Keratinocyte (primary cell): ENCODE results near the gene HDGFL3. TPM values are rescaled to one million over a fixed set of nuclear protein-coding genes. Genes with fewer than 3 reads are reported as not detected.

ENCODE experiments used
- DNase-seq: peaks from one replicate; pipeline ENCODE4 v3.0.0-alpha.2; 2011; ENCODE audit warnings: low read depth, missing footprints, low spot score
- FAIRE-seq: peaks from 2 replicates; lab custom pipeline; 2011; peaks lifted over from hg19 to GRCh38; lab: Jason Lieb, UNC
- H2AFZ ChIP-seq: 2 replicates; pipeline ENCODE4 v1.6.0; 2012; ENCODE audit warnings: low read length, control low read depth, inconsistent platforms; ENCODE audit not compliant: control insufficient read depth
- H3K27ac ChIP-seq: 2 replicates; pipeline ENCODE4 v1.5.1; 2011; ENCODE audit warnings: low read length; ENCODE audit not compliant: control insufficient read depth, insufficient read depth
- H3K27me3 ChIP-seq: 3 replicates; pipeline ENCODE4 v1.6.0; 2011; ENCODE audit warnings: low read length; ENCODE audit not compliant: control insufficient read depth, insufficient read depth; ENCODE audit errors: extremely low read depth
- H3K36me3 ChIP-seq, 2 experiments: 2 replicates in 1 of 2; 3 replicates in 1 of 2; pipeline ENCODE4 v1.5.1; 2011; ENCODE audit warnings: low read length in 2 of 2, mild to moderate bottlenecking in 1 of 2; ENCODE audit not compliant: control insufficient read depth in 2 of 2, insufficient read depth in 2 of 2; ENCODE audit errors: extremely low read depth in 1 of 2
- H3K4me1 ChIP-seq: 3 replicates; pipeline ENCODE4 v1.5.1; 2011; ENCODE audit warnings: low read length; ENCODE audit not compliant: control insufficient read depth, insufficient read depth; ENCODE audit errors: extremely low read depth
- H3K4me2 ChIP-seq: 3 replicates; pipeline ENCODE4 v1.6.0; 2011; ENCODE audit warnings: low read depth, low read length; ENCODE audit not compliant: control insufficient read depth, insufficient read depth; ENCODE audit errors: extremely low read depth
- H3K4me3 ChIP-seq, 3 experiments: fragments of 200-600 bp in 1 of 3; sonication (generic) in 1 of 3; 2 replicates in 2 of 3; 3 replicates in 1 of 3; pipeline ENCODE4 v1.5.1; 2011 to 2016; ENCODE audit warnings: low read length in 3 of 3, mild to moderate bottlenecking in 3 of 3, control low read depth in 2 of 3, inconsistent platforms in 1 of 3, low read depth in 1 of 3, mixed read lengths in 1 of 3, mixed run types in 1 of 3, moderate library complexity in 1 of 3; ENCODE audit not compliant: control insufficient read depth in 2 of 3, insufficient read depth in 2 of 3; ENCODE audit errors: extremely low read depth in 1 of 3
- H3K79me2 ChIP-seq: 2 replicates; pipeline ENCODE4 v1.6.0; 2012; ENCODE audit warnings: low read length; ENCODE audit not compliant: control insufficient read depth, insufficient read depth
- H3K9ac ChIP-seq: 3 replicates; pipeline ENCODE4 v1.6.0; 2011; ENCODE audit warnings: low read length; ENCODE audit not compliant: control insufficient read depth, insufficient read depth; ENCODE audit errors: extremely low read depth
- H3K9me1 ChIP-seq: 3 replicates; pipeline ENCODE4 v1.6.0; 2011; ENCODE audit warnings: low read length; ENCODE audit not compliant: control insufficient read depth, insufficient read depth; ENCODE audit errors: extremely low read depth
- H3K9me3 ChIP-seq: 2 replicates; pipeline ENCODE4 v1.5.1; 2012; ENCODE audit warnings: low read depth, low read length; ENCODE audit not compliant: control insufficient read depth
- H4K20me1 ChIP-seq: 3 replicates; pipeline ENCODE4 v1.6.0; 2011; ENCODE audit warnings: low read length; ENCODE audit not compliant: control insufficient read depth, insufficient read depth; ENCODE audit errors: extremely low read depth
- CTCF ChIP-seq, 3 experiments: IDR thresholded peaks in 1 of 3; conservative IDR thresholded peaks in 1 of 3; optimal IDR thresholded peaks in 1 of 3; 2 replicates in 2 of 3; 3 replicates in 1 of 3; pipeline versions ENCODE3 to v1.5.1; 2011; ENCODE audit warnings: low read length in 3 of 3, mild to moderate bottlenecking in 3 of 3, moderate library complexity in 2 of 3, control low read depth in 1 of 3, inconsistent platforms in 1 of 3; ENCODE audit not compliant: insufficient read depth in 2 of 3; ENCODE audit errors: extremely low read depth in 1 of 3
- EZH2 ChIP-seq: IDR thresholded peaks from one replicate; pipeline ENCODE4 v1.6.1; 2012; ENCODE audit warnings: inconsistent platforms, mild to moderate bottlenecking, low read length, moderate library complexity
- dilution Hi-C: fragments of 300-500 bp; cut with MboI; formaldehyde crosslinking; loops from one replicate; pipeline ENCODE4 v1.7.0; 2020; ENCODE audit warnings: low sequenced_read_pairs; ENCODE audit not compliant: extremely low pct_ligation_motif_present
- polyA plus RNA-seq, 5 experiments: library from polyadenylated mRNA; depleted of rRNA in 3 of 5; stranded (reverse) in 3 of 5; stranded (forward) in 1 of 5; unstranded in 1 of 5; fragments of >200 nt; gene quantifications; 1 replicate in 1 of 5; 2 replicates in 3 of 5; 3 replicates in 1 of 5; pipeline versions ENCODE4 v1.2.1 to v1.2.3, GENCODE V29; 2011 to 2012; ENCODE audit warnings: missing spikeins in 2 of 5, low read depth in 1 of 5, low replicate concordance in 1 of 5

Gene HDGFL3
- polyA plus RNA-seq, 1 donor (not counting 4 experiments of a cell fraction or from before 2014, with no cell fraction given): 35.1 TPM

GRCh38 chr15:83112233-83112955, 95.2 kb downstream of the HDGFL3 start:
- TF ChIP-seq EZH2 (no peak), CTCF (optimal IDR thresholded peaks at IDR 0.05 in 1 of 3, IDR thresholded peaks at IDR 0.05 in 1 of 3, conservative IDR thresholded peaks at IDR 0.05 in 1 of 3; ENCODE audit: extremely low read depth in 1 of 3, insufficient read depth in 2 of 3, low read length in 3 of 3) (no peak)

GRCh38 chr15:83111149-83111548, 96.5 kb downstream of the HDGFL3 start:
- Histone ChIP-seq H3K27me3 (peaks cover 41% of the 10 kb centered on the region), H3K9ac (no peak overlapping the region), H3K4me3 (no peak overlapping the region), H3K4me1 (no peaks in the 10 kb centered on the region), H3K36me3 (no peaks in the 10 kb centered on the region), H3K9me3 (no peaks in the 10 kb centered on the region), H4K20me1 (no peaks in the 10 kb centered on the region), H3K9me1 (no peaks in the 10 kb centered on the region), H3K79me2 (no peaks in the 10 kb centered on the region), H3K27ac (no peak overlapping the region), H2AFZ (no peak overlapping the region), H3K4me2 (no peak overlapping the region)
- no peak for DNase-seq
- no peak for FAIRE-seq
- no peak for TF ChIP-seq CTCF (optimal IDR thresholded peaks at IDR 0.05 in 1 of 3, IDR thresholded peaks at IDR 0.05 in 1 of 3, conservative IDR thresholded peaks at IDR 0.05 in 1 of 3; ENCODE audit: extremely low read depth in 1 of 3, insufficient read depth in 2 of 3, low read length in 3 of 3)
- TF ChIP-seq EZH2: no peak
- dilution Hi-C loops: no loop called here

More at GRCh38 chr15:83112233-83112955, 95.2 kb downstream of the HDGFL3 start:
- Histone ChIP-seq H3K4me1 (no peaks in the 10 kb centered on the region), H3K4me3 (no peak overlapping the region), H3K27me3 (peaks cover 31% of the 10 kb centered on the region), H3K9me1 (no peaks in the 10 kb centered on the region), H3K4me2 (no peak overlapping the region), H3K36me3 (no peaks in the 10 kb centered on the region), H3K9ac (no peak overlapping the region), H3K27ac (no peak overlapping the region), H2AFZ (no peak overlapping the region), H4K20me1 (no peaks in the 10 kb centered on the region), H3K79me2 (no peaks in the 10 kb centered on the region), H3K9me3 (no peaks in the 10 kb centered on the region)
- FAIRE-seq: no peak
- no peak for DNase-seq
- dilution Hi-C loops: no loop called here
